HG03196 (cell line): ENCODE measurements around the gene NOL12.
"Not testable (repeated sequence)": the region's sequence is repeated elsewhere in the genome, so short reads cannot be mapped to it uniquely, and the experiment has no call there.

Source experiments
- ATAC-seq: cut with Tn5 transposase; IDR thresholded peaks from one replicate; pipeline ENCODE4 v1.9.1; 2021; ENCODE audit not compliant: unreplicated experiment

Gene NOL12

GRCh38 chr22:37710675-37711074 lies 24.5 kb downstream of the NOL12 start:
- no peak for ATAC-seq

- ATAC-seq, result no peak
Measured at GRCh38 chr22:37711490-37711889, 25.3 kb downstream of the NOL12 start.

- ATAC-seq, result no peak
Measured at GRCh38 chr22:37713761-37714160, 27.6 kb downstream of the NOL12 start.

- no peak for ATAC-seq
Measured at GRCh38 chr22:37714634-37715033, 28.5 kb downstream of the NOL12 start.

GRCh38 chr22:37715760-37716159 lies 29.6 kb downstream of the NOL12 start:
- no peak for ATAC-seq

GRCh38 chr22:37716708-37717107 lies 30.6 kb downstream of the NOL12 start:
- ATAC-seq, result no peak

- ATAC-seq, result not testable (repeated sequence)
Measured at GRCh38 chr22:37717235-37717634, 31.1 kb downstream of the NOL12 start.

GRCh38 chr22:37717746-37718305 lies 31.7 kb downstream of the NOL12 start:
- ATAC-seq, result not testable (repeated sequence)

GRCh38 chr22:37725551-37726240 lies 39.6 kb downstream of the NOL12 start:
- no peak for ATAC-seq

- no peak for ATAC-seq
Measured at GRCh38 chr22:37726241-37726887, 40.2 kb downstream of the NOL12 start.

GRCh38 chr22:37728620-37729019 lies 42.5 kb downstream of the NOL12 start:
- ATAC-seq, result no peak

GRCh38 chr22:37731804-37732471 lies 45.8 kb downstream of the NOL12 start:
- no peak for ATAC-seq

GRCh38 chr22:37732699-37733607 lies 46.8 kb downstream of the NOL12 start:
- no peak for ATAC-seq

GRCh38 chr22:37733625-37734401 lies 47.7 kb downstream of the NOL12 start:
- no peak for ATAC-seq

GRCh38 chr22:37734402-37734700 lies 48.2 kb downstream of the NOL12 start:
- ATAC-seq, result no peak

GRCh38 chr22:37734964-37735451 lies 48.9 kb downstream of the NOL12 start:
- ATAC-seq, result no peak

- ATAC-seq, result no peak
Measured at GRCh38 chr22:37739035-37739434, 52.9 kb downstream of the NOL12 start.

- no peak for ATAC-seq
Measured at GRCh38 chr22:37739611-37740049, 53.5 kb downstream of the NOL12 start.

GRCh38 chr22:37740455-37741311 lies 54.5 kb downstream of the NOL12 start:
- no peak for ATAC-seq
